GM19099 (cell line): ENCODE measurements around the gene ZNF335.

Source experiments
- POLR2A ChIP-seq: IDR thresholded peaks from 3 replicates; pipeline ENCODE4 v1.6.1; 2011; ENCODE audit warnings: low read depth; ENCODE audit not compliant: insufficient read length; ENCODE audit errors: extremely low read depth

The ZNF335 gene

DNA sequence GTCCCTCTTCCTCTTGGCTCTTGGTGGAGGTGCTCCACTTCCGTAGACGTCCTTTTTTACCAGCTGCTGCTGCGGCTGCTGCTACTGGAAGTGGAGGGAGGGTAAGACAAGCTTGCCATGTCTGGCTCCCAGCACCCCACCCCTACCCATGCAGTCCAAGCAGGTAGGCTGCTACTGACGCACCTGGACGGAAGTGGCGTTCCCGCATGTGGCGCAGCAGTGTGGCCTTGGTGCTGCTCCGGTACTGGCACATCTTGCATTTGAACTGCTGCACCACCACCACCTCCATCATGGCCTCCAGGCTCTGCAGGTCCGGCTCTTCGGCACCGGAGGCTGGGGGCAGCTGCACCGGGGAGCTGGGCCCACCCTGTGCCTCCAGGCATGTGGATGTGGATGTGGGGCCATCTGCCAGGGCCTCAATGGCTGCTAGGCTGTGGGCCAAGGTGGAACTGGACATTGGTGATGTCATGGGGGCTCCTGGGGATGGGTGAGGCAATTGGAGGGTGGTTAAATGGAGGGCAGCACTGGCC, 4.4 kb downstream of the ZNF335 start:
- no peak for TF ChIP-seq POLR2A

DNA sequence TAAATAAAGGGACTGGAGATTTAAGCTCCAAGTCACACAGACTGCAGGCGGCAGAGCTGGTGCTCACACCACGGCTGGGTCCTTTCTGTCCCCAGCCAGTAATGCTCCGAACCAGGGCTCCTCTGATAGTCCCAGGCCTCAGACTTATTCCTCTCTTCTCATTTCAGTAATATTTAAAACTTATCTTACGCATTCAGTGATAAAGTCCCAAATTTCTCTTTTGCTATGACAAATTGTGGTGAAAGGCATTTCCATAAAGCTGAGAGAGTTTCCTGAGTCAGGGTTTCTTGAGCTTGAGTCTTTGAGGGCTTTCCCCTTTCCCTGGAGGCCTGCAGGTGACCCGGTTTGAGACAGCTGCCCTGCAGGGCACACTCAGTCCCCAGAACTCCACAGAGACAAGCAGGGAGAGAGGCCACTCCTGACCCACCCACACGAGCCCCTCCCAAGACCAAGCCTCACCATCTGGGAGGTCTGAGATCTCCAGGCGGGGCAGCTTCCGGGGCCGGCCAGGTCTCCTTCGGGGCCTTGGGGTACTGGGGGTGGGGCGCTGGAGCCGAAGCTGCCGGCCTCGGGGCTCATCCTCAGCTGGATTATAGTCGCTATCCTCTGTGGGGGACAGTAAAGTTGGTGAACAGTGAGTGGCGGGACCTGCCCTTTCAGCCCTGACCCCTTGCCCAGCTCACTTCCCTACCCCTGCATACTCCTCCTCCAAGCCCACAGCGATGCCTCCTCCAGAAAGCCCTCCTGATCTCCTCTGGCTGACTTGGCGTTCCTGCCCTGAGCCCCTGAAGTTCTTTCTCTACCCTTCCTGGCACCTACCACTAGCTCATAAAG, 6.6 kb downstream of the ZNF335 start:
- TF ChIP-seq POLR2A, result no peak

DNA sequence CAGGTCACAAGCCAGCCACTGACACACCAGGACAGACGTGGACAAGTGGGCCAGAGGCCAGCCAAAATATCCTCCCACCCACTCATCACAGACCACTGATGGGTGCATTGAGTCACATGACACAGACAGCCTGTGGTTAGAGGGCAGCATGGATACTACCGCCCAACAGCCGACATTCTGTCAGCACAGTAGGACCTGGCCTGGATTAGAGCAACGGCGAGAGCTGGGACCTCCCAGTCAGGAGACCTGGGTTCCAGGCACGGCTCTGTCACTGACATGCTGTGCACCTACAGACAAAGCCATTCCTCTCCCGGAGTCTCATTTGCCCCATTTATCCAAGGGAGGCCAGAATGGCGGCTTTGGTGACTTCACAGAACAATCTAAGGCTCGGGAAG, 8.0 kb downstream of the ZNF335 start:
- no peak for TF ChIP-seq POLR2A

DNA sequence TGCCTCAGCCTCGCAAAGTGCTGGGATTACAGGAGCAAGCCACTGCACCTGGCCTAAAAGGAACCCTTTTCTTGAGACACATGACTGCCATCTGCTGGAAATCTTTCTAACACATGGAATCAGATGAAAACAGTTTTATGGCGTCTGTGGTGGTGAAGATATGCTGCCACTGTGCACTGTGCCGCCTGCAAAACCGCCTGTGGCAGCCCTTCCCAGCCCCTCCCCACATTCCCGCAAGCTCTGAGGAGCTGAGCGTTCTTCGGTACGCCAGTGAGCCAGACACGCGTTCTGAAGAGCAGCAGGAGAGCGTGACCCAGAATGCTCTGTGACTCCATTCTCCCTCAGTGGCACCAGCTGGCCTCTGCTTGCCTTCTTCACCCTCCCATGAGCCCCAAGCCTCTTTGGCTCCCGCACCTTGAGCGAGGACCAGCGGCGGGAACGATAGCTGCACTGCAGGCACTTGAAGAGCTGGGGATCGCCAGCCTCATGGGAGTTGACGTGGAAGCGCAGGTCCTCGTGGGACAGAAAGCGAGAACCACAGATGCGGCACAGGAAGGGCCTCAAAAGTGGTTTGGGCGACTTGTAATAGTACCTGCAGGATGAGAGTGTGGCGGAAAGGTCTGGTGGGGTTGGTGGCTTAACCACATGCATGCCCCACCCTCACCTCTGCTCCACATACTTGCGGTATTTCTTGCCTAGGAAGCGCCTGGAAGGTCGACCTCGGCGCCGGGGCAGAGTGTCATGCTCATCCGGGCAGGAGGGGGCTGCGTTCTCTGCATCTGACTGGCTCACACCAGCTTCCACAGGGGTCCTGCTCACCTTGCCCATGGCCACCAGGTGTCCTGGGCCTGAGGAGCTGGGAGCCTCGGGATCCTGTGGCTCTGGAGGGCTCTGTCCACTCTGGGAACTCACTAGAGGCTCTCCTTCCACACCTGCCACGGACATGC, 8.7 kb downstream of the ZNF335 start:
- no peak for TF ChIP-seq POLR2A

DNA sequence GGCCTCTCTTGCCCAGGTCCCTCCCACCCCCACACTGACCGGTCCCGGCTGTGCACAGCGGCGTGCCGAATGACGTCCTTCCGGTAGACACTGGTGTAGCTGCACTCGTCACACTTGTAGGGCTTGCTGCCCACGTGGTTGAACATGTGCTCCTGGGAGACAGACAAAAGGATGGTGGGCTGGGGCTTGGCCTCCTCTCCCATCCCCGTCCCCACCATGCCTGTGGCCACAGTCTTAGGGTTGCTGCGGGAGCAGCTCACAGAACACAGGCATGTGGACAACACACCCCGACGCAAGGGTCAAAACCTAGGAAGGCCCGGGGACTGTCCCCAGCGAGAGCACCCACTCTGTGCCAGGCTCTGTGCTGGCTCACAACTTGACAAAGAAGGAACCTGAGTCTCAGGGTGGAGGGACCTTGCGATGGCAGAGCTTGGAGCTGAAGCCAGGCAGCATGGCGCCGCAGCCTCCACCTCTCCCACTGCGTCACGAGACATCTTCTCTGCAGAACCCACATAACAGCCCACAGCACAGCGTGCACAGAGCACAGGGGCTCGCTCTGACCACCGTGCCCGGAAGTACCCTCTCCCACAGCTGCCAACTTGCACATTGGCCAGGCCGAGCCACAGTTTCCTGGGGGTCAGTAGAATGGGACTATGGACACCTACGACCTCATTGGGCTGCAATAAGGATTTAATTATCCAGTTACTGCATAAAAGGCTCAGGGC, 9.8 kb downstream of the ZNF335 start:
- TF ChIP-seq POLR2A, result no peak

- no peak for TF ChIP-seq POLR2A
These were observed 11.9 kb downstream of the ZNF335 start for GRCh38 chr20:45959956-45960630.

GRCh38 chr20:45959126-45959525, 12.9 kb downstream of the ZNF335 start:
- no peak for TF ChIP-seq POLR2A

GRCh38 chr20:45958593-45958992, 13.4 kb downstream of the ZNF335 start:
- no peak for TF ChIP-seq POLR2A

- TF ChIP-seq POLR2A, result no peak
These were observed 14.7 kb downstream of the ZNF335 start for GRCh38 chr20:45957021-45957941.

DNA sequence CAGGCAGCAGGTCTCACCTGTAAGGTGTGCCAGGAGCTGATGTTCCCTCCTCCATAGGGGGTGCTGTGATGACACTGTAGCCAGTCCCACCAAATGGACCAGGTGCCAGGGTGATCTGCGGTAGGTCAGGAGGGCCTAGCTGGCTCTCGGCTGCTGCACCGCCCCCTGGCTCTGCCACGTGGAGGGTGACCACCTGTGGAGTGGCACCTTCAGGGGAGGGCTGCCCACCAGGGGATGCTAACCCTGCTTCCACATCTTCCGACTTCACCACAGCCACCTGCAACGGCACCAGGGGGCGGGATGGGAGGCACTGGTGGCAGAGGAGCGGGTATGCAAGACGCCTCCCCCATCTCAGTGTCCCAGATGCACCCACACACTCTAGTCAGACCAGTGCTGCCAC, 18.3 kb downstream of the ZNF335 start:
- TF ChIP-seq POLR2A, result no peak

- no peak for TF ChIP-seq POLR2A
These were observed 19.1 kb downstream of the ZNF335 start for GRCh38 chr20:45952861-45953260.

GRCh38 chr20:45951925-45952834, 19.8 kb downstream of the ZNF335 start:
- no peak for TF ChIP-seq POLR2A
